ENCODE measurements around the gene CSTF3.
"Not testable (repeated sequence)": the region's sequence is repeated elsewhere in the genome, so short reads cannot be mapped to it uniquely, and the experiment has no call there.

CSTF3 gene

DNA sequence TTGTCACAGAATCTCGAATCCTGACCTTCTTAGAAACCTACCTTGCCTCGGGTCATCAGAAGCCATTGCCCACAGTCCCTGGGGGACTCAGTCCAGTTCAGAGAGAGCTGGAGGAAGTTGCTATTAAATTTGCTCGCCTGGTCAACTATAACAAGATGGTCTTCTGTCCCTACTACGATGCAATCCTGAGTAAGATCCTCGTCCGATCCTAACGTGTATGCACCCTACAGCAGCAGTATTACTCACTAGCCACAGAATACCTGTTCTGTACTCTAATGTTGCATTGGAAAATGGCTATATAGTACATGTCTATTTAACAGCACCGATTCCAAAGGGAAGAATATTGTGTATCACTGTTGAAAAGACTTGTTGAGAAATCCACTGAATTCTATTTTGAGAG is 88.8 kb downstream of the CSTF3 start:
- DNase-seq: no peak

DNA sequence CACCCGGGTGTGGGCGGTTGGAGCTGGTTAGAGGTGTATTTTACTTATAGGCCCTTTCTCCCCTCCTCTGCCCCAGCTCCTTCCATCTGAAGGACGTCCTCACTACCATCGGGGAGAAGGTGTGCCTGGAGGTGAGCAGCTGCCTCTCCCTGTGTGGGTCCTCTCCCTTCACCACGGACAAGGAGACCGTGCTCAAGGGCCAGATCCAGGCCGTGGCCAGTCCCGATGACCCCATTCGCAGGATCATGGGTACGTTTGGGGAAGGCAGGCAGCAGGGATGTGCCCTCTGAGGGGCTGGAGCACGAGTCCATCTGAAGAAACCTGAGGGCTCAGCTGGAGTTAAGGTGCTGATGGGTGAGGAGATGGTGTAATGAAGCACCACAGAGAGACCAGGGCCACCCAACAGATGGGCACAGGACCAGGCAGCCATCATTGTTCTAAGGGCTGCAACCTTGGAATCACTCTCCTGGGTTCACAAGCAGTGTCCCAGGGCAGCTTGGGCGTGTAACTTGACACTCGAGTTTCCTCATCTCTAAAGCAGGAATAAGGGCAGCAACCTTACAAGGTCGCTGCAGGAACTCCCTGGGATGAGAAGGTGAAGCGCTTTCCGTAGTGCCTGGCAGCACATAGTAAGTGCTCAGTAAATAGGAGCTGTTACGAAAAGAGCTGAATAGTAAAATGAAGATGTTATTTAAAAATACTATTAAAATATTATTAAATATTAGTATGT is 92.5 kb downstream of the CSTF3 start:
- no peak for DNase-seq

DNA sequence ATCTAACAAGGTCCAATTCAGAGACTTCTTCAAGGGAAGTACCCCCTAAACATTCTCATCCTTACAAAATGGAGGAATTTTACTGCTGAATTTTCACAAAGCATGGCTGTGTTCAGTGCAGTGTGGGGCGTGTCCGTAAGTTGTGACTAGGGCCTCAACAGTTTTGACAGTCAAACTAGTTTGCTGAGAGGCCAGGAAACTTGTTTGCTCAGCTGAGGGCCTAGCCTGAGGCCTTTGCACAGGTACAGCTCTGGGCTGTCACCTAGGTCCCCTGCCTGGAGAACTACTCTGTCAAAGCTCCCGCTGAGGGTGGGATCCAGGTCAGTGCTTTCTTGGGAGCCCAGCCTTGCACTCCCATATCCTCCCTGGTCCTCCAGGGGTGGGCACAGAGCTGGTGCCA is 94.0 kb downstream of the CSTF3 start:
- DNase-seq: no peak

DNA sequence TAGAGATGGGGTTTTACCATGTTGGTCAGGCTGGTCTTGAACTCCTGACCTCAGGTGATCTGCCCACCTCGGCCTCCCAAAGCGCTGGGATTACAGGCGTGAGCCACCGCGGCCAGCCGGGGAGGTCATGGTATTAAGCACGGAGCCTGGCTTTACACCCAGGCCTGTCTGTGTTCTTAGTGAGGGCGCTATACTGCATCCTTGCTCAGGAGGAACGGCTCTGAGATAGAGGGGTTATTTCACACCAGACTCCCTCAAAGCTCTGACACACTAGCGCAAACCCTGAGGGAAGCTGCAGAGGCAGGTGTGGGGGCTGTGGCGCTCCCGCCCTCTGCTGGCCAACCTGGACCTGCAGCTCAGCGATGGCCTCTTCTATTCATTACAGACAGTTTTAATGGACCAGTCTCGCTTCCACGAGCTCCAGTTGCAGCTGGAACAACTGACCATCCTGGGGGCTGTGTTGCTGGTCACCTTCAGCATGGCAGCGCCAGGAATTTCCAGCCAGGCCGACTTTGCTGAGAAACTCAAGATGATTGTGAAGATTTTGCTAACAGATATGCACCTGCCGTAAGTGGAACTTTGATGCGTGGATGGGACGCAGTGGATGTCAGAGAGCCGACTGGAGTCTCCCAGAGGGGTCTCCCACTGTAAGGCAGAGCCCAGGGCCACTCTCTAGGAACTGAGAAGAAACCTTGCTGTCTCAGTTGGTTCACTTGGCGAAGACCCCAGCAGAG is 95.7 kb downstream of the CSTF3 start:
- peak; percentile 74 for DNase-seq

DNA sequence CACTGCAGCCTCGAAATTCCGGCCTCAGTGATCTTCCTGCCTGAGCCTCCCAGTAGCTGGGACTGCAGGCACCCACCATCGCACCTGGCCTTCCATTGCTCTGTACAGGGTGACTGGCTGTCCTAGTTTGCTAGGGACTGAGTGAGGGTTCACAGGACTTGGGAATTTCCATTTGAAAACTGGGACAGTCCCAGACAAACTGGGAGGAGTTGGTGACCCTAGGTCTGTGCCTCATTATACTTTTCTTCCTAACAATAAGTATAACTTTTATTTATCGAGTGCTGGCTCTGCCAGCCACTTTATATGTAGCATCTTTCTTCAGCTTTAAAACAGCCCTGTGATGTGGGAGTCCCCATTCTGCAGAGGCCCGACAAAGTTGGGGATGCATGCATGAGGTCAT is 96.4 kb downstream of the CSTF3 start:
- no peak for DNase-seq

DNA sequence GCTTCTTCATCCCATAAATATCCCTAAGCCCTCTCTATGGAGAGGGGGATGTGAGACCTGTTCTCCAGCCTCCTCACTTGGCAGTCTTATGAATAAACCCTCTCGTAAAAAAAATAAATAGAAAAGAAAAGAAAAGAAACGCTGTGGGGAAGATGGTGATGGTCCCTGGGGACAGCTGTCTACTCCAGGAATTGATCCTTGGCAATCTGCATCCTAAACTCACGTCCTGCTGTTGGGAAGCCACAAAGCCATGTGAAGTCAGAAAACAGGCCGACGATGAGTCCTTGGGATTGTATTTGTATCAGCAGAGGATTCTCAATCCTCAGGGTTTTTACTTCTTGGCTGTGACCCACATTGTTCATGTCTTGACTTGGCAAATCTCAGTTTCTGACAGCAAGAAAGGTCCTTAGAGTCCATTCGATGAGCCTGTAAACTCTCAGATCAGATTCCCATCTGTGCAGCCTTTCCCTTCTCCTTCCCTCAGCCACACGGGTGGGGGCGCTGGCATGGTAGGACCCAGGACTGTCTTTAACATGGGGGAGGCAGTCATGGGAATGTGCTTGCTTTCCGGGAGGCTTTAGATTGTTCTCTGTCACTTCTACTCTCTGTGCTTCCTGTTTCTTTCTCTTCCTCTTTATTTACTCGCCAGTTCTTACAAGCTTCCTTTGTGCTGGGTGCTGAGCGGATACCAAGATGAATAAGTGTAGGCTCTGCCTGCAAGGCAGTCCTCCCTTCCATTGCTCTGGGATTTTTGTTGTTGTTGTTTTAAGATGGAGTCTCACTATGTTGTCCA is 97.1 kb downstream of the CSTF3 start:
- DNase-seq: no peak

DNA sequence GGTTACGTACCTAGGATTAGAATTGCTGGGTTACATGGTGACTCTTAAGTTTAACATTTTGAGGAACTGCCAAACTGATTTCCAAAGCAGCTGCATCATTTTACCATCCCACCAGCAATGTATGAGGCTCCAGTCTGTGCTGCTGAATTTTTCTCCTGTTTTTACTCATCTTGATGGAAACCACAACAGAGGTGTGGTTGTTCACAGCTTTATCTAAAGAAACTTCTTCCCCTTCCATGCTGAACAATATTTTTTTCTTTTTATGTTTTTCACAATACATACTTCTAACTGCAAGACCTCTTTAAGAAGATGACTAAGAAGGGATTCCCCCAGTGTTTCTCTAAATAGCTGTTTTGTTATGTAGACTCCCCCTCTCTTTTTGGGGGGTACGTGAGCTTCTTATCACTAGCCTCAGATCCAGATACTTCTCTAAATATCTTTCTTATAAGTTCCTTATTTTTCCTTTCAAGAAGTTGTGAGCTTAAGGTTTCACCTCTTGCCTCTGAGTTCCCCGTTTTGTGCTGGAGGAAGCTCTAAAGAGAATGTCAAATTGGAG is 97.9 kb downstream of the CSTF3 start:
- no peak for DNase-seq

DNA sequence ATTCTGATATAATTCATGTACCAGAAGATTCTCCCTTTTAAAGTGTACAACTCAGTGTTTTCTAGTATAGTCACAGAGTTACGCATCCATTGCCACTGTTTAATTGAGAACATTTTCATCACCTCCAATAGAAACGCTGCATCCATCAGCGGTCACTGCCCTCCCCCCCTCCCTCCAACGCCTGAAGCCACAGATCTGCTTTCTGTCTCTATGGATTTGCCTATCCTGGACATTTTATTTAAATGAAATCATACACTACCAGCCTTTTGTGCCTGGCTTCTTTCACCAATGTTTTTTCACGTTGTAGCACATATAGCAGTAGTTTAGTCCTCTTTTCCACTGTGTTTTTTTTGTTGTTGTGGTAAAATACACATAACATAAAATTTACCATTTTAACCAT is 99.1 kb downstream of the CSTF3 start:
- DNase-seq: no peak

DNA sequence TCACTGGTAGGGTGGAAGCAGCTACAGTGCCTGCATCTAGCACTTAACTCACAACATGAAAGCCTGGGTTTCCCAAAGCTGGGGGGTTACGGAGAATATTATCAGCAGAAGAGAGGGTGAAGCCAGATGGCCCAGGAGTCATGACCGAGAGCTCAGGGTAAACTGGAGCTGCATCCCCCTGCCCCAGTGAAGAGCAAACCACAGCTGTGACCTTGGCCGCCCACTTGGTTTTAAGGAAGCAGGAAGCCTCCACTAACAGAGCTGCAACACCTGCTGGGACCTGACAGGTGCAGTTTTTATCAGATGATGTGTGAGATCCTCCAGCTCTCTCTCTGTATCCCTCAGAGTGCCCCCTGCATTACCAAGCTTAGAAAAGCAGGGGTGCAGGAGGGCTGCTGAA is 101.0 kb downstream of the CSTF3 start:
- DNase-seq: no peak

DNA sequence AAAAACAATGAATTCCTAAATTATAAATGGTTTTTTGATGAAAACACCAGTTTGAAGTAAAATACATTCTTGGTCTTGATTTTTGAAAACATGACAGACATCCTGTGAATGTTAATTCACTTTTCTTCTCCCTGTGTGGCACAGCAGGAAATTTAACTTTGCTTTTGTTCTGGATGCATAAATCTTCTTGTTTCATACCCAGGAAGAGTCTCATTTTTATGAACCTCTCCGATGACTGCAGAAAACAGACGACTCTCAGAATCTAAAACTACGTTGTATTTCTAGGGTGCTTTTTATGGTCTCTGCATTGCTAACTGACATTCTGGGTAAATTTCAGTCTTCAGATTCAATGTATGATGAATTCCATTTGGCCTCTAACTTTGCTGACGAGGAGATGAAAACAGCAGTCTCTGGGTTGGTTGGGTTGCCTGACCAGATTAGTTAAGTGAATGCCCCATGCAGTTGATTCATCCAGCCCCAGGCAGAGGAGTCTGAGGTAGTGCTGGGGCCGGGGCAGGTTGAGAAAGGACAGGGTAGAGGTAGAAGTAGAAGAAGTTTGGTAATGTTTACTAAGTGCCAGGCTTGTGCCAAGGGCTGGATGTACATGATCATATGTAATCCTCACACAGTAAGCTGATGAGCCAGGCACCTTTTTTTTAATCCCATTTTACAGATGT is 101.8 kb downstream of the CSTF3 start:
- no peak for DNase-seq

DNA sequence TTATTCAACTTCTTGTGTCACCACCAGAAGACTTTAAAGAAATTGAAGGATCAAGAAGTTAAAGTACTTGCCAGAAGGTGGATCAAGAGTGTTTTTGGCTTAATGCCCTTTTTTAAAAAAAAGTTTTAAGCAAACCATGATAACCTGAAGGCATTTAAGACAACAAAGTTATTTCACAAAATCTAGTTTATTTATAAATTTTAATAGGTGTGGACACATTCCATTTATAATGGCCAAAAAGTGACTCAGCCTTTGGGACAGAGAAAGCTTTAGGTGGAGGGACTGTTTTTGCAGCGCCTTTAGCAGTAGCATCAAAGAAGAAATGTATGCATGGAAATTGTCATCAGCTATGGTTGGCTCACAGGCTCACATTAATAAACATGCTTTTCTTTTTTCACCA is 104.0 kb downstream of the CSTF3 start:
- no peak for DNase-seq

DNA sequence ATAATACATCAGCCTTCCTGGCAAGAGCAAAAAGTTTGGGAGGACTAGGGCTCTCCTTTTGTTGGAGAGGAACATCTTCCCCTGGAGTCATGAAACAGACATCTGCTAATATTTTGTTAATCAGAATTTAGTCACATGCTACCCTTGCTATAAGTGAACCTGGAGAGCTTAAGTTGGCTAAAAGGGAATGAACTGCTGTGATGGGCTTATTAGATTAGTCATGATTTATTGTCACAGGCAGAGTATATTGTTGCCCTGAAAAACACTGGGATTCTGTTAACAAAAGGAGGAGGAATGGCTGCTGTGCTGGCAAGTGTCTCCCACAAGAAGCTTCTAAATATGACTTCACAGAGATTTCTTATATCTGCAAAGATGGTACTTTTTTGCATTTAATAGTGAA is 105.9 kb downstream of the CSTF3 start:
- no peak for DNase-seq

DNA sequence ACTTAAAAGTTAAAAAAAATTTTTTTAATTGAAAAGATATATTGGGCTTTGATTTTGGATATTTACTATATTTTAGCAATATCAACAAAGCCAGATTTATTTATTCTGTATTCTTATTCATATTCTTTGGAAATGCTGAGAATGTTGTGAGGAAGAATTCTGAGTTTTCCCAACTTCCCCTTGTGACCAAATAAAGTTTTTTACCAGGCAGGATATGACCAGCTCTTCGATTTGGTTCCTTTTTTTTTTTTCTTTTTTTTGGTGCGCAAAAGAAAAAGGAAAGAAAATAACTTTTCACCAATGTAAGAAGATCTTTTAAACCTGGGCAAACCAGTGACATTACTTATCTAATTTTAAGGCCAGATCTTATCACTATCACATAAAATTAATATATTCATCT is 109.0 kb downstream of the CSTF3 start:
- no peak for DNase-seq

DNA sequence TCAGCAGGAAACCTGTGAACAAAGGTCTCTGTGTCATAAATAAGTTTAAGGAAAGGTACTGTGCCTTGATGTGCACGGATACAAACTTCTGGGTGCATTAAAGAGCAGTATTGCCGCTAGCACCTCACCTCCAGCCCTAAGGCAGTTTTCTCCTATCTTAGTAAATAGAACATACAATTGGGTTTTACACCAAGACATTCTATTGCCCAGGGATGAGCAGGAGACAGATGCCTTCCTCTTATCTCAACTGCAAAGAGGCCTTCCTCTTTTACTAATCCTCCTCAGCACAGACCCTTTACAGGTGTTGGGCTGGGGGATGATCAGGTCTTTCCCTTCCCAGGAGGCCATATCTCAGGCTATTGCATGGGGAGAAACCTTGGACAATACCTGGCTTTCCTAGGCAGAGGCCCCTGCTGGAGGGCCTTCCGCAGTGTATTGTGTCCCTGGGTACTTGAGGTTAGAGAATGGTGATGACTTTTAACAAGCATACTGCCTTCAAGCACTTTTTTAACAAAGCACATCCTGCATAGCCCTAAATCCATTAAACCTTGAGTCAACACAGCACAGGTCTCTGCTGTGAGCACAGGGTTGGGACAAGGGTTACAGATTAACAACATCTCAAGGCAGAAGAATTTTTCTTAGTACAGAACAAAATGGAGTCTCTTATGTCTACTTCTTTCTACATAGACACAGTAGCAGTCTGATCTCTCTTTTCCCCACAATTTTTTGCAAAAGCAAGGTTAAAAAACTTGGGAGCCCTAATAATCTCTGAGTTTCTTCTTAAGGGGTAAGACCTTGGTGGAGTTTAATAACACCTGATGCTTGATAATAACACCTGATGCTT is 111.5 kb downstream of the CSTF3 start:
- DNase-seq: not testable (repeated sequence)

DNA sequence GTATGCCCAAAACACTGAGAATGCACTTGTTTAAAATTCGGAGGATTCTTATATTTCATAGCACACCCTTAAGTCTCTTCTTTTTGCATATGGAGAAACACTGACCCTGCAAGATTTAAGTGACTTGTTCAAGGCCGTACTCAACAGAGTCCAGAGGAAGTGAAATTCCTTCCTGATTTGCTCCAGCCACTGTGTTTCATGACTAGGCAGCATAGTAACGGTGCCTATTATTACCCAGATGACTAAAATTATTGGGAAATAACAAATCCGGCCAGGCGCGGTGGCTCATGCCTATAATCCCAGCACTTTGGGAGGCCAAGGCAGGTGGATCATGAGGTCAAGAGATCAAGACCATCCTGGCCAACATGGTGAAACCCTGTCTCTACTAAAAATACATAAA is 112.6 kb downstream of the CSTF3 start:
- DNase-seq: not testable (repeated sequence)

DNA sequence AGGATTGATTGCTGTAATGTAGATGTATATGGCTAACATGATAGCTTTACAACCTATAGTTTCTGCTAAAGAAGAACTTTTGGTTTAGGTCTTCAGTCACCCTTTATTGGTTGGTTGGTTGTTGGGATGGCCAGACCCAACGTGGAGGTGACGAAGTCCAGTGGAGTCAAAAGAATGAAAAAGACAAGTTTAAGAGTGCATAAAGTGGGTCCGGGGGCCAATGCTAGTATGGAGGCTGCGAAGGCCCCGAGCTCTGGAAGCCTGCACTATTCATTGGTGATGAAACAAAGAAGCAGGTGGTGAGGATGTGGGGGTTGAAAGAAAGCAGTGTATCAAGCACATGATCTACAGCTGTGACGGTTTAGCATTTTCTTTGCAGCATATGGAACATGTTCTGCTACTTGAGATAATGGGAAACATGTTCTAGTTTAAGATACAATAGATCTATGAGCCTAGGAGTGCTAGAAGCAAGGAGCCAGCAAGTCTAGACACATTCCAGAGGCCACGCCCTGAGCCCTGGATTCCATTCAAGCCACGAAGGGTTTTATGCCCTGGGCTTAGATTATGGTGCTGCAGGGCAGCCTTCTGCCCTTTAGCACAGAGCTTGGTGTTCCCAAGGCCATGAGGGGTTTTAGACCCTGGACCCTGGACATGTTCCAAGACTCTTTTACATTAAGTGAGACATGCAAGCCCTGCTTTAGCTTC is 115.6 kb downstream of the CSTF3 start:
- DNase-seq: no peak

DNA sequence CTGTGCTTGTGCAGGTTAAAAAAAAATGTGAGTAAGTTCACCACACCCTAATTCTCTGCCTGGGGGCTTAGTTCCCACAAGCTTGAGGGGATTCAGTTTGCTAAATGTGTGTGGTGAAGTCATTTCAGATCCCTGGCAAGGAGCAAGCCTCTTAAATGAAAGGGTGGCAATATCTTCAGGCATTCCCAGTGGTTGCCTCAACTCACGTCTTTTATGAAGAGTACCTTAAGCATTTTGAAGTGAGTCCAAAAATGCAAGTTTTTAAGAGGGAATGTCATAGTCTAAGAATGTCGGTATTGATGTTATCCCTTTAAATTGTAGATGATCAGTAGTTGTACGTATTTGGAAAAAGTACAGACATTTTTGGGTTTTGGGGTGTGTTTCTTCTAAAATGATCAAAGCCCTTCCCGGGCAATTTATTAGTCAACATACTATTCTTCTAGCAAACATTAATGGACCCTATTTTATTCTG is 117.0 kb downstream of the CSTF3 start:
- no peak for DNase-seq

DNA sequence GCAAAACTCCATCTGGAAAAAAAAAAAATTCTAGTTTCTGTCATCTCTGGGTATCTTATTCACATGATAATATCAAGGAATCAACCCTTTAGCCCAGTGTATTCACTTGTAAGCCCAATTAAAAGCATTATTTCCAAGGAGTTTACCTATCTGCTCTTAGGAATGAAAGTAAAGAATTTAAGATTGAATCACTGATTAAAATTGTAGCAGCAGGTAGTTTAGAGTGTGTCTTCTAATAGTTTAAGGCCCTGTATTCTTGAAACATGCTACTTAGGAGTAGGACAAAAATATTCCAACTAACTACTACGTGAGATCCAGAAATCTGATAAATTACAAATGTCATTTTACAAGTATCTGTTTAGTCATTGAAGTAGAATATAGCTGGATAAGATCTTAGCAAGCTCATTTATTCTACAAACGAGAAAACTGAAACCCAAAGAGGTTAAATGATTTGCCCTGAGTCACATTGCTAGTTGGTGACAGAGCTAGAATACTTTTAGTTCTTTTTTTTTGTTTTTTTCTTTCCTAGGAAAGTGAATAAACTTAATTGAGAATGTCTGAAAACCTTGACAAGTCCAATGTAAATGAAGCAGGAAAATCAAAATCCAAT is 118.0 kb downstream of the CSTF3 start:
- no peak for DNase-seq

DNA sequence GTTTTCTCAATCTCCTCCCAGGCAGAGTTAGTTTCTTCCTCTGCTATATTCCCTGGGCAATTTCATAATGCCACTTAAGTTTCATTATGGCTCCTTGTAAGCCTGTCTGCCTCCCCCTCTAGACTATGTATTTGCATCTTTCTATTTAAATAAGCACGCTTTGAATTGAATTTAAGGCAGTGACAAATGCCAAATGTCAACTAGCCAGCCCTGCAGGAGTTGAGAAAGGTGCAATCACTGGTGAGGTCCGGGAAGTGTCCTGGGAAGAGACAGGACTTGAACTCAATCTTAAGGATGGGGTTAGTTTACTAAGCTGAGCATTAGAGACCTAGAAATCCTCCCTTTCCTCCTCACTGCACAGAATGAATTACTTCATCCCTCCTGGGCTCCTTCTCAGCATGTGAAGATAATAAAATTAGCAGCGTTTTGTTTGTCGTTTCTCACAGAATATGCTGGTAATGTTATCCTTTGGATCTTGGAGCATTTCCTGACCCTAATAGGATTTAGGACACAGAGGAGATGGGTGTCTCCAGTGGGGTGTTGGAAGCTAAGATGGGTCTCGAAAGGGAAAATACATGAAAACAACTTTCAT is 120.3 kb downstream of the CSTF3 start:
- DNase-seq: no peak

Measured in right forelimb (tissue), 1 donor.